Measurements from ENCODE around the gene PFKFB1. TPM values are rescaled to one million over a fixed set of nuclear protein-coding genes. Genes with fewer than 3 reads are reported as not detected.

PFKFB1 gene
- total RNA-seq, 1 experiment from 2014 or later = 0.81 TPM

DNA sequence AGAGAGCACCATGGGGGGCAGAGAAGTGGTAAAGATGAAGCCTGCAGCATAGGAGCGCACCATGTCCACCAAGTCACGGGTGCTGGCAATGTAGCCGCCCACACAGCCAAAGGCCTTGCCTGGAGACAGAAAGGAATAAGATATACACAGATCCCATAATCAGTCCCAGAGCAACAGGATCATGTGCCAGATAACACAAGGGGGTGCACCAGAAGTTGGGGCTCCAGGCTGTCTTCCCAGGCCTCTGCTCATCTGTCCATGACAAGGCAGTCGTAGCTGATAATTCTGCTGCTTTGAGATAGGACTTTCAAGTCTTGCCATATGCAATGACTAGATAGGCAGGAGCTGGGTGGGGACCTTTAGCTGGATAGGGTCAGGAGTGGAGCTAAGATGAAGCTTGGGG is 20.9 kb upstream of the PFKFB1 start:
- H3K9ac ChIP-seq (ENCODE audit: low read length) = no peak overlapping the region
- ATAC-seq = no peak
- no TSS peak for BruUV-seq (replicated peaks)
- no peaks in the 10 kb centered on the region for H3K4me1 ChIP-seq (ENCODE audit: control insufficient read depth in 1 of 2, insufficient read depth in 2 of 2, low read length in 2 of 2)
- H3K9me3 ChIP-seq (ENCODE audit: control insufficient read depth in 1 of 2, insufficient read depth in 1 of 2, low read depth in 1 of 2, low read length in 2 of 2) = no peaks in the 10 kb centered on the region
- no peak overlapping the region for H3K27ac ChIP-seq (ENCODE audit: low read depth, low read length)
- H3K27me3 ChIP-seq (ENCODE audit: insufficient read depth, low read length) = no peaks in the 10 kb centered on the region
- CTCF ChIA-PET = no interaction called here
- no peak overlapping the region for H3K4me3 ChIP-seq (replicated peaks in 1 of 2; ENCODE audit: low read depth in 1 of 2, low read length in 2 of 2)
- no peaks in the 10 kb centered on the region for H3K36me3 ChIP-seq (ENCODE audit: control insufficient read depth in 1 of 2, insufficient read depth in 2 of 2, low read length in 2 of 2)
- H3K79me2 ChIP-seq (ENCODE audit: insufficient read depth, low read length) = no peaks in the 10 kb centered on the region
- RAD21 ChIA-PET (ENCODE audit: low non-redundant PET in 1 of 2, low total read pairs in 2 of 2, uncharacterized antibody in 2 of 2, unreplicated experiment in 2 of 2) = no interaction called here
- POLR2A ChIA-PET = no interaction called here
- H2AFZ ChIP-seq (ENCODE audit: low read depth, low read length, poor library complexity, severe bottlenecking) = no peak overlapping the region
- H3K9me2 ChIP-seq (ENCODE audit: insufficient read depth) = no peaks in the 10 kb centered on the region
- TF ChIP-seq ZFX (IDR thresholded peaks at IDR 0.05) (no peak), TCF7L2 (IDR thresholded peaks at IDR 0.05; ENCODE audit: borderline replicate concordance, extremely low read depth, insufficient read depth, insufficient read length) (no peak), RAD21 (IDR thresholded peaks at IDR 0.05; ENCODE audit: low read depth) (no peak), SRF (IDR thresholded peaks at IDR 0.05; ENCODE audit: low read depth) (no peak), SP1 (IDR thresholded peaks at IDR 0.05; ENCODE audit: low read depth) (no peak)
- TF ChIP-seq, protein P1, sequence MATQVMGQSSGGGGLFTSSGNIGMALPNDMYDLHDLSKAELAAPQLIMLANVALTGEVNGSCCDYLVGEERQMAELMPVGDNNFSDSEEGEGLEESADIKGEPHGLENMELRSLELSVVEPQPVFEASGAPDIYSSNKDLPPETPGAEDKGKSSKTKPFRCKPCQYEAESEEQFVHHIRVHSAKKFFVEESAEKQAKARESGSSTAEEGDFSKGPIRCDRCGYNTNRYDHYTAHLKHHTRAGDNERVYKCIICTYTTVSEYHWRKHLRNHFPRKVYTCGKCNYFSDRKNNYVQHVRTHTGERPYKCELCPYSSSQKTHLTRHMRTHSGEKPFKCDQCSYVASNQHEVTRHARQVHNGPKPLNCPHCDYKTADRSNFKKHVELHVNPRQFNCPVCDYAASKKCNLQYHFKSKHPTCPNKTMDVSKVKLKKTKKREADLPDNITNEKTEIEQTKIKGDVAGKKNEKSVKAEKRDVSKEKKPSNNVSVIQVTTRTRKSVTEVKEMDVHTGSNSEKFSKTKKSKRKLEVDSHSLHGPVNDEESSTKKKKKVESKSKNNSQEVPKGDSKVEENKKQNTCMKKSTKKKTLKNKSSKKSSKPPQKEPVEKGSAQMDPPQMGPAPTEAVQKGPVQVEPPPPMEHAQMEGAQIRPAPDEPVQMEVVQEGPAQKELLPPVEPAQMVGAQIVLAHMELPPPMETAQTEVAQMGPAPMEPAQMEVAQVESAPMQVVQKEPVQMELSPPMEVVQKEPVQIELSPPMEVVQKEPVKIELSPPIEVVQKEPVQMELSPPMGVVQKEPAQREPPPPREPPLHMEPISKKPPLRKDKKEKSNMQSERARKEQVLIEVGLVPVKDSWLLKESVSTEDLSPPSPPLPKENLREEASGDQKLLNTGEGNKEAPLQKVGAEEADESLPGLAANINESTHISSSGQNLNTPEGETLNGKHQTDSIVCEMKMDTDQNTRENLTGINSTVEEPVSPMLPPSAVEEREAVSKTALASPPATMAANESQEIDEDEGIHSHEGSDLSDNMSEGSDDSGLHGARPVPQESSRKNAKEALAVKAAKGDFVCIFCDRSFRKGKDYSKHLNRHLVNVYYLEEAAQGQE (IDR thresholded peaks at IDR 0.05; ENCODE audit: low read depth) = no peak
- TF ChIP-seq, protein P2, sequence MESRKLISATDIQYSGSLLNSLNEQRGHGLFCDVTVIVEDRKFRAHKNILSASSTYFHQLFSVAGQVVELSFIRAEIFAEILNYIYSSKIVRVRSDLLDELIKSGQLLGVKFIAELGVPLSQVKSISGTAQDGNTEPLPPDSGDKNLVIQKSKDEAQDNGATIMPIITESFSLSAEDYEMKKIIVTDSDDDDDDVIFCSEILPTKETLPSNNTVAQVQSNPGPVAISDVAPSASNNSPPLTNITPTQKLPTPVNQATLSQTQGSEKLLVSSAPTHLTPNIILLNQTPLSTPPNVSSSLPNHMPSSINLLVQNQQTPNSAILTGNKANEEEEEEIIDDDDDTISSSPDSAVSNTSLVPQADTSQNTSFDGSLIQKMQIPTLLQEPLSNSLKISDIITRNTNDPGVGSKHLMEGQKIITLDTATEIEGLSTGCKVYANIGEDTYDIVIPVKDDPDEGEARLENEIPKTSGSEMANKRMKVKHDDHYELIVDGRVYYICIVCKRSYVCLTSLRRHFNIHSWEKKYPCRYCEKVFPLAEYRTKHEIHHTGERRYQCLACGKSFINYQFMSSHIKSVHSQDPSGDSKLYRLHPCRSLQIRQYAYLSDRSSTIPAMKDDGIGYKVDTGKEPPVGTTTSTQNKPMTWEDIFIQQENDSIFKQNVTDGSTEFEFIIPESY (IDR thresholded peaks at IDR 0.05; ENCODE audit: extremely low read depth, insufficient replicate concordance, low read length) = no peak
- no peak overlapping the region for H3K4me2 ChIP-seq (ENCODE audit: low read length)
- intact Hi-C loops (cut with micrococcal nuclease) = no loop called here
- no peaks in the 10 kb centered on the region for H4K20me1 ChIP-seq (ENCODE audit: insufficient read depth)
- no peak for DNase-seq (ENCODE audit: low read depth, low spot score)

Measured in HCT116 (cell line).